Endodermal cell (in vitro differentiated cells): ENCODE measurements around the gene CRTAC1. TPM values are rescaled to one million over a fixed set of nuclear protein-coding genes. Genes with fewer than 3 reads are reported as not detected.
"Not testable (repeated sequence)": the region's sequence is repeated elsewhere in the genome, so short reads cannot be mapped to it uniquely, and the experiment has no call there.

Source experiments
- DNase-seq: peaks from one replicate; pipeline ENCODE4 v3.0.0-alpha.2; 2017
- H3K27ac ChIP-seq: 2 replicates; pipeline ENCODE4 v1.5.1; 2013; ENCODE audit warnings: mild to moderate bottlenecking, low read depth, low read length, moderate library complexity
- H3K27me3 ChIP-seq: 2 replicates; pipeline ENCODE4 v1.6.1; 2013; ENCODE audit warnings: mild to moderate bottlenecking, low read length, moderate library complexity; ENCODE audit not compliant: insufficient read depth, control insufficient read depth, poor library complexity, severe bottlenecking
- H3K36me3 ChIP-seq: 2 replicates; pipeline ENCODE4 v1.7.0; 2013; ENCODE audit warnings: mild to moderate bottlenecking, low read length, moderate library complexity; ENCODE audit not compliant: control insufficient read depth, insufficient read depth
- H3K4me1 ChIP-seq: one replicate; pipeline ENCODE4 v1.7.0; 2013; ENCODE audit warnings: low read length; ENCODE audit not compliant: control insufficient read depth, insufficient read depth
- H3K4me3 ChIP-seq: 2 replicates; pipeline ENCODE4 v1.5.1; 2013; ENCODE audit warnings: mild to moderate bottlenecking, low read length, moderate library complexity
- H3K9ac ChIP-seq: 2 replicates; pipeline ENCODE4 v1.6.1; 2013; ENCODE audit warnings: mild to moderate bottlenecking, low read length, moderate library complexity; ENCODE audit not compliant: poor library complexity, severe bottlenecking; ENCODE audit errors: extremely low read depth
- H3K9me3 ChIP-seq: 2 replicates; pipeline ENCODE4 v1.6.1; 2013; ENCODE audit warnings: mild to moderate bottlenecking, low read length, moderate library complexity; ENCODE audit not compliant: control insufficient read depth
- H3K27ac Mint-ChIP-seq: 2 replicates; pipeline ENCODE4 v1.8.0; 2020; ENCODE audit warnings: mixed read lengths
- H3K27me3 Mint-ChIP-seq: 2 replicates; pipeline ENCODE4 v1.8.0; 2021; ENCODE audit warnings: mild to moderate bottlenecking, mixed read lengths; ENCODE audit not compliant: insufficient read depth
- H3K36me3 Mint-ChIP-seq: 2 replicates; pipeline ENCODE4 v1.8.0; 2020; ENCODE audit warnings: low read depth, mixed read lengths
- H3K4me1 Mint-ChIP-seq: 2 replicates; pipeline ENCODE4 v1.8.0; 2020; ENCODE audit warnings: mixed read lengths
- H3K4me3 Mint-ChIP-seq: 2 replicates; pipeline ENCODE4 v1.8.0; 2020; ENCODE audit warnings: mild to moderate bottlenecking, moderate library complexity, mixed read lengths
- H3K9me3 Mint-ChIP-seq: 2 replicates; pipeline ENCODE4 v1.8.0; 2020; ENCODE audit warnings: mild to moderate bottlenecking, mixed read lengths
- WGBS, 2 experiments: methylation state at CpG; one replicate each; pipeline versions ENCODE4 v1.1.5 to v1.1.7; 2013; ENCODE audit warnings: missing lambda C conversion rate in 2 of 2, mixed read lengths in 1 of 2; ENCODE audit not compliant: insufficient coverage in 1 of 2, insufficient read length in 1 of 2; 5-methylcytosine and 5-hydroxymethylcytosine counted together
- total RNA-seq, 2 donors: library from RNA; stranded (reverse); fragmentation: NEBNext Ultra II Directional in 1 of 2; extraction: Animal tissue kit (Norgen Biotek cat#: 25700) in 1 of 2; gene quantifications; 2 replicates in 1 of 2; 3 replicates in 1 of 2; pipeline ENCODE4 v1.2.1, GENCODE V29; 2021
- TF ChIP-seq, protein P1 (sequence below): fragments of 200-600 bp; sonication (generic); conservative IDR thresholded peaks from 2 replicates; pipeline ENCODE4 v1.5.0; 2021; ENCODE audit warnings: antibody characterized with exemption, mild to moderate bottlenecking

Gene CRTAC1
- total RNA-seq, 2 donors from 2014 or later: 0.13 to 0.24 TPM

DNA sequence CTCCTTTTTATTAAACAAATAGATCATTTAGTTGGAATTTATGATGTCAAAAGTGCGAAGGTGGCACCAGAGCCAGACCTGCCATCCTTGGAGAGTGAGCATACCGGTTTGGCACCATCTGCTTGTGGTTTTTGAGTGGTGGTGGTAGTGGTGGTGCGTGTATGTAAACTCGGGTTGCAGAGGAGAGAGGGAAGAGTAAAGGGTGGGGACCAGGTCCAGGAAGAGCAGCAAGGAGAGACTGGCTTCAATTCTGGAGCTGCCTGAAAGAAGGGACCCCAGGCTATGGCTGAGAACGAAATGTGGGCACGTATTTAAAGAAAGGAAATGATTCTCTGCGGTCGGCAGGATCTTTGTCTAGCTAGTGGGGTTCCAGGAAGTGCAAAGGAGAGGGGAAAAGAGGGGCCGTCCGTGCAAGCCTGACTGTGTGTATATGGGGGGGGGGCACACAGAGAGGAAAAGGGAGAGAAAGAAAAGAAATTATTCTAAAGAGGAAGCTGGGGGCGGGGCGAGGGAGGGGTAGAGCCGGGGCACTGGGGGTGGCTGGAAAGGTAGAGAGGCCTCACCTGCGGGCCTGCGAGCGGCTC, 181.2 kb downstream of the CRTAC1 start:
- Histone ChIP-seq H3K27me3 (peaks cover 79% of the 10 kb centered on the region), H3K36me3 (no peaks in the 10 kb centered on the region), H3K9ac (no peak overlapping the region), H3K4me1 (peaks cover 3% of the 10 kb centered on the region), H3K9me3 (no peaks in the 10 kb centered on the region), H3K4me3 (peak overlapping the region; percentile 66), H3K27ac (no peak overlapping the region)
- TF ChIP-seq, protein P1, sequence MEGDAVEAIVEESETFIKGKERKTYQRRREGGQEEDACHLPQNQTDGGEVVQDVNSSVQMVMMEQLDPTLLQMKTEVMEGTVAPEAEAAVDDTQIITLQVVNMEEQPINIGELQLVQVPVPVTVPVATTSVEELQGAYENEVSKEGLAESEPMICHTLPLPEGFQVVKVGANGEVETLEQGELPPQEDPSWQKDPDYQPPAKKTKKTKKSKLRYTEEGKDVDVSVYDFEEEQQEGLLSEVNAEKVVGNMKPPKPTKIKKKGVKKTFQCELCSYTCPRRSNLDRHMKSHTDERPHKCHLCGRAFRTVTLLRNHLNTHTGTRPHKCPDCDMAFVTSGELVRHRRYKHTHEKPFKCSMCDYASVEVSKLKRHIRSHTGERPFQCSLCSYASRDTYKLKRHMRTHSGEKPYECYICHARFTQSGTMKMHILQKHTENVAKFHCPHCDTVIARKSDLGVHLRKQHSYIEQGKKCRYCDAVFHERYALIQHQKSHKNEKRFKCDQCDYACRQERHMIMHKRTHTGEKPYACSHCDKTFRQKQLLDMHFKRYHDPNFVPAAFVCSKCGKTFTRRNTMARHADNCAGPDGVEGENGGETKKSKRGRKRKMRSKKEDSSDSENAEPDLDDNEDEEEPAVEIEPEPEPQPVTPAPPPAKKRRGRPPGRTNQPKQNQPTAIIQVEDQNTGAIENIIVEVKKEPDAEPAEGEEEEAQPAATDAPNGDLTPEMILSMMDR: no peak
- H3K4me3 Mint-ChIP-seq: peak overlapping the region; percentile 52
- H3K36me3 Mint-ChIP-seq: no peaks in the 10 kb centered on the region
- DNase-seq: peak; percentile 38
- WGBS, 2 experiments: 11 to 13% methylated on average over 8 to 16 of the region's 16 CpGs
- no peaks in the 10 kb centered on the region for H3K4me1 Mint-ChIP-seq
- H3K9me3 Mint-ChIP-seq: no peaks in the 10 kb centered on the region
- H3K27ac Mint-ChIP-seq: no peak overlapping the region
- H3K27me3 Mint-ChIP-seq: peaks cover 54% of the 10 kb centered on the region

DNA sequence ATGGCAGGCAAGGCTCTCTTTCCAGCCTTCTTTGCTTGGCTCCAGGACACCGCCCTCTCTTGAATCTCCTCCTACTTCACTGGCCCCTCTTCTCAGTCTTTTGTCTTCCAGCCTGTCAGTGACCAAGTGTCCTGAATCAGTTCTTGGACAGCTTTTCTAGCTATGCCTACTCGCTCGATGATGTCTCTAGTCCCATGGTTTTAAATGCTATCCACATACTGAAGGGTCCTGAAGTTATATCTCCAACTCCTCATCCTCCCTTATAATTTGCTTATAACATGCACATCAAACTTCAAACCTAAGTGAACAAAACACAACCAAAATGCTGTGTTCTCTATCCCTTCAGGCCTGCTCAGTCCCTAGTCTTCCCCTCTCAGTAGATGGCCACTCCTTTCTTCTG, 185.7 kb downstream of the CRTAC1 start:
- TF ChIP-seq, protein P1: no peak
- Mint-ChIP-seq H3K9me3 (peaks cover 10% of the 10 kb centered on the region), H3K27me3 (peaks cover 33% of the 10 kb centered on the region), H3K27ac (no peak overlapping the region), H3K36me3 (no peaks in the 10 kb centered on the region), H3K4me1 (no peaks in the 10 kb centered on the region), H3K4me3 (no peak overlapping the region)
- Histone ChIP-seq H3K27me3 (peaks cover 37% of the 10 kb centered on the region), H3K9ac (no peak overlapping the region), H3K36me3 (no peaks in the 10 kb centered on the region), H3K4me1 (no peaks in the 10 kb centered on the region), H3K9me3 (peaks cover 10% of the 10 kb centered on the region), H3K27ac (no peak overlapping the region), H3K4me3 (no peak overlapping the region)
- DNase-seq: no peak
- WGBS, 2 experiments: 90 to 94% methylated on average over 3 of the region's 3 CpGs

DNA sequence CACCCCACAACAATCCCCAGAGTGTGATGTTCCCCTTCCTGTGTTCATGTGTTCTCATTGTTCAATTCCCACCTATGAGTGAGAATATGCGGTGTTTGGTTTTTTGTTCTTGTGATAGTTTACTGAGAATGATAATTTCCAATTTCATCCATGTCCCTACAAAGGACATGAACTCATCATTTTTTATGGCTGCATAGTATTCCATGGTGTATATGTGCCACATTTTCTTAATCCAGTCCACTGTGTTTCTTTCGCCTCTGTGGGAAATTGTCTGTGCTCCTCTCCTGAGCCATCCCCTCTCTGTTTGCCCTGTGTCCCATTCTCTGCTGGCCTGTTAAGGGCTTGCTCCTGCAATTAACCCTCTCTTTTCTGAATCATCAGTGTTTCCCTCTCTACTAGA, 186.4 kb downstream of the CRTAC1 start:
- not testable (repeated sequence) for H3K27ac Mint-ChIP-seq, H3K4me1 Mint-ChIP-seq, H3K36me3 Mint-ChIP-seq, H3K4me3 ChIP-seq, H3K9me3 ChIP-seq, DNase-seq, H3K4me1 ChIP-seq, H3K27ac ChIP-seq, H3K36me3 ChIP-seq, H3K9ac ChIP-seq, H3K4me3 Mint-ChIP-seq
- peaks cover 33% of the 10 kb centered on the region for H3K27me3 ChIP-seq
- Mint-ChIP-seq H3K27me3 (peaks cover 31% of the 10 kb centered on the region), H3K9me3 (peaks cover 10% of the 10 kb centered on the region)
- 78 to 98% methylated on average over 1 of the region's 2 CpGs for WGBS, 2 experiments

DNA sequence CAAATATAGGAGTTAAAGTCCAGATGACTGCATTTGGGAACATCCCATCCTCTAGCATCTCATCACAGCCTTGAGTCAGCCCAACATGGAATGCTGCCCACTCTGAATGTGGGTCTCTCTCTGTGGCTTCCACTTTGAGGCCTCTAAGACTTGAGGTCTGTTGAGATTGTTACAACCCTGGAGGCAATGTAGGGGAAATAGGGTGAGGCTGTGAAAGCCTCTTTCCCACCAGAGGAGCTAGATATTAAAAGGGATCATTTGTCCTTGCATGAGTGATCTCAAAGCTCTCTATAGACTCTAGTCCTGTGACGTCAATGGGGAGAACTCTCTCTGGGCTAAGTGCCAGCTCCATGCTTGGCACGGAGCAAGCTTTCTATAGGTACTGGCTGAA, 187.1 kb downstream of the CRTAC1 start:
- Mint-ChIP-seq H3K27me3 (peaks cover 25% of the 10 kb centered on the region), H3K4me1 (no peaks in the 10 kb centered on the region), H3K9me3 (peaks cover 10% of the 10 kb centered on the region), H3K27ac (no peak overlapping the region), H3K4me3 (no peak overlapping the region), H3K36me3 (no peaks in the 10 kb centered on the region)
- DNase-seq: no peak
- Histone ChIP-seq H3K36me3 (no peaks in the 10 kb centered on the region), H3K27ac (no peak overlapping the region), H3K4me1 (no peaks in the 10 kb centered on the region), H3K27me3 (peaks cover 27% of the 10 kb centered on the region), H3K4me3 (no peak overlapping the region), H3K9ac (no peak overlapping the region), H3K9me3 (peaks cover 10% of the 10 kb centered on the region)
- TF ChIP-seq, protein P1: no peak
- WGBS, 2 experiments: 89 to 93% methylated on average over 2 of the region's 2 CpGs
